GM10847 (cell line): Measurements from ENCODE around the gene TEX29.

Experiments
- POLR2A ChIP-seq: IDR thresholded peaks from 2 replicates; pipeline ENCODE4 v1.6.1; 2011; ENCODE audit not compliant: insufficient read length; ENCODE audit errors: extremely low read depth

Gene TEX29

GRCh38 chr13:111342721-111343120, 22.3 kb downstream of the TEX29 start:
- no peak for TF ChIP-seq POLR2A

GRCh38 chr13:111343186-111343805, 22.9 kb downstream of the TEX29 start:
- TF ChIP-seq POLR2A = no peak

- no peak for TF ChIP-seq POLR2A
Measured at GRCh38 chr13:111344471-111345191, 24.2 kb downstream of the TEX29 start.

GRCh38 chr13:111345682-111346081, 25.2 kb downstream of the TEX29 start:
- no peak for TF ChIP-seq POLR2A

GRCh38 chr13:111346101-111346680, 25.7 kb downstream of the TEX29 start:
- TF ChIP-seq POLR2A = no peak

- TF ChIP-seq POLR2A = no peak
Measured at GRCh38 chr13:111347438-111347837, 27.0 kb downstream of the TEX29 start.

- no peak for TF ChIP-seq POLR2A
Measured at GRCh38 chr13:111353508-111353907, 33.1 kb downstream of the TEX29 start.

GRCh38 chr13:111354789-111355188, 34.3 kb downstream of the TEX29 start:
- TF ChIP-seq POLR2A = no peak

- TF ChIP-seq POLR2A = no peak
Measured at GRCh38 chr13:111356795-111357194, 36.4 kb downstream of the TEX29 start.

- no peak for TF ChIP-seq POLR2A
Measured at GRCh38 chr13:111359237-111359915, 38.9 kb downstream of the TEX29 start.

GRCh38 chr13:111359930-111360329, 39.5 kb downstream of the TEX29 start:
- no peak for TF ChIP-seq POLR2A

GRCh38 chr13:111360452-111360851, 40.0 kb downstream of the TEX29 start:
- no peak for TF ChIP-seq POLR2A

- no peak for TF ChIP-seq POLR2A
Measured at GRCh38 chr13:111361046-111361872, 40.8 kb downstream of the TEX29 start.

GRCh38 chr13:111361873-111362648, 41.6 kb downstream of the TEX29 start:
- TF ChIP-seq POLR2A = no peak
